Body of pancreas (tissue), 4 donors: Measurements from ENCODE around the gene RPAIN.

Experiments
- POLR2A ChIP-seq, 3 donors: fragments of 450-650 bp; IDR thresholded peaks; one replicate each; pipeline ENCODE4 v1.6.1; 2016; ENCODE audit warnings: antibody characterized with exemption in 3 of 3, mild to moderate bottlenecking in 2 of 3
- TF ChIP-seq, protein P1 (sequence below), 7 experiments: fragments of 450-650 bp in 4 of 7; fragments of 200-600 bp in 3 of 7; sonication (generic) in 3 of 7; IDR thresholded peaks; one replicate each; pipeline ENCODE4 v1.5.1; 2016 to 2019; ENCODE audit warnings: antibody characterized with exemption in 7 of 7

DNA sequence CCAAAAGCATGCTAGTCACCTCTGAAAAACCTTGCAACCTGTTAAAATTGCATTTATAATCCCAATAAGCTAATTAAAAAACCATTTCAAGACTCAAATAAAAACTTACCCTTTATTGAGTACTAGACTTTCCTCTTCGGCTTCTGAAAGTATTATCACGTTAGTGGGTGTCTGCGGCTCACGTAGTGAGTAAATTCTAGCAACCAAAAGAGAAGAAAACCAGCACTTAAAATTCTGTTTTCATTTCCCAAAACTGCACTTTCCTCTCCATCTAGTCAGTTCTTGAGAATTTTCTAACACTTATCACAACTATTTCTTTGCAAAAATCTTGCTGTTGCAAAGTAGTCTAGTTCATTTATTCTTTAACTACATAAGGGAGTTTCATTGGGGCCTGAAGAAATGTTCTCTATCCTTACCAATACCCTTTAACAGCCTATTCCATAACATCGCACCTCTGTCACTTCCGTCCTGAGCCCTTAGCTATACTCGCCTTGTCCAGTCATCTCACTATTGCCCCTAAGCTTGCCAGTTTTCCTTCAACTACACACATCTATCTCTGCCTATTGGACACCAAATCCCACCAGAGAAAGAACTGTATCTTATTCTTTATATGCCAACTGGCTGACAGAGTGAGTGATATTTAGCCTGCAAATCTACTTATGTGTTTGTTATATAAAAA lies 9.2 kb upstream of the RPAIN start:
- TF ChIP-seq, protein P1, sequence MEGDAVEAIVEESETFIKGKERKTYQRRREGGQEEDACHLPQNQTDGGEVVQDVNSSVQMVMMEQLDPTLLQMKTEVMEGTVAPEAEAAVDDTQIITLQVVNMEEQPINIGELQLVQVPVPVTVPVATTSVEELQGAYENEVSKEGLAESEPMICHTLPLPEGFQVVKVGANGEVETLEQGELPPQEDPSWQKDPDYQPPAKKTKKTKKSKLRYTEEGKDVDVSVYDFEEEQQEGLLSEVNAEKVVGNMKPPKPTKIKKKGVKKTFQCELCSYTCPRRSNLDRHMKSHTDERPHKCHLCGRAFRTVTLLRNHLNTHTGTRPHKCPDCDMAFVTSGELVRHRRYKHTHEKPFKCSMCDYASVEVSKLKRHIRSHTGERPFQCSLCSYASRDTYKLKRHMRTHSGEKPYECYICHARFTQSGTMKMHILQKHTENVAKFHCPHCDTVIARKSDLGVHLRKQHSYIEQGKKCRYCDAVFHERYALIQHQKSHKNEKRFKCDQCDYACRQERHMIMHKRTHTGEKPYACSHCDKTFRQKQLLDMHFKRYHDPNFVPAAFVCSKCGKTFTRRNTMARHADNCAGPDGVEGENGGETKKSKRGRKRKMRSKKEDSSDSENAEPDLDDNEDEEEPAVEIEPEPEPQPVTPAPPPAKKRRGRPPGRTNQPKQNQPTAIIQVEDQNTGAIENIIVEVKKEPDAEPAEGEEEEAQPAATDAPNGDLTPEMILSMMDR (IDR thresholded peaks at IDR 0.05): no peak
- no peak for TF ChIP-seq POLR2A (IDR thresholded peaks at IDR 0.05)
